ENCODE data around the gene MB.

- TF ChIP-seq CTCF (IDR thresholded peaks at IDR 0.05): no peak
- no peak for TF ChIP-seq POLR2A (IDR thresholded peaks at IDR 0.05)
These were observed 29.7 kb downstream of the MB start for GRCh38 chr22:35587447-35587870.
